Erythroblast (primary cell): Measurements from ENCODE around the gene PNMA5.

Experiments
- GATA1 ChIP-seq: IDR thresholded peaks from 2 replicates; pipeline ENCODE4 v1.6.1; 2011; ENCODE audit warnings: low read depth, mild to moderate bottlenecking, control low read depth, low read length, moderate library complexity
- POLR2A ChIP-seq: IDR thresholded peaks from 2 replicates; pipeline ENCODE4 v1.6.1; 2011; ENCODE audit warnings: mild to moderate bottlenecking, low read length

DNA sequence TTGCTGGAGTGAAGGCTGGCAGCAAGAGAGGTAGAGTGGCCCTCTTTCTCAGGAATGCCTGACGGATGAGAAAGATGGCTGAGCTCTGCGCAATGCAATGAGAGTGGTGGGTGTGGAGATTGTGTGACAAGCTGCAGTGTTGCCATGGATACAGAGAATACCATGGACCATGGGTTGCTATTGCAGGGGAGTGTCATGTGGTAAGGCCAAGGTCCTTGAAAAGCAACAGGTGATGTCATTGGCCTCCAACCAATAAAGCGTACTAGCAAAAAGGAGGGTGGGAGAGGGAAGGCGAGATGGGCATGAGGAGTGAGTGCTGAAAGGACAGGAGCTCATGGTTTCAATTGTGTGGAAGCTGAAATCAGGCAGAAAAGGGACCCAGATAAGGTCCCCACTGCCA lies 1.8 kb downstream of the PNMA5 start:
- TF ChIP-seq POLR2A (no peak), GATA1 (no peak)
